SK-N-MC (cell line): ENCODE measurements around the gene JAKMIP3.

ENCODE experiments used
- DNase-seq: peaks from one replicate; pipeline ENCODE4 v3.0.0-alpha.2; 2011; ENCODE audit warnings: low read depth, low spot score
- H3K27ac ChIP-seq: fragments of 200-600 bp; sonication (generic); 2 replicates; pipeline ENCODE4 v1.5.1; 2016; ENCODE audit warnings: mixed run types
- H3K36me3 ChIP-seq: fragments of 200-600 bp; sonication (generic); 2 replicates; pipeline ENCODE4 v1.6.1; 2017; ENCODE audit warnings: antibody characterized with exemption, low read length, mixed read lengths; ENCODE audit not compliant: insufficient read depth
- H3K4me3 ChIP-seq: fragments of 200-600 bp; sonication (generic); 2 replicates; pipeline ENCODE4 v1.5.1; 2016
- H3K9ac ChIP-seq: fragments of 200-600 bp; sonication (generic); 2 replicates; pipeline ENCODE4 v1.8.0; 2017; ENCODE audit warnings: mixed run types, mixed read lengths; ENCODE audit not compliant: insufficient read length
- H3K9me3 ChIP-seq: fragments of 200-600 bp; sonication (generic); 2 replicates; pipeline ENCODE4 v1.6.1; 2017; ENCODE audit warnings: low read depth, mild to moderate bottlenecking, antibody characterized with exemption, low read length, moderate library complexity, mixed read lengths
- EZH2 ChIP-seq: fragments of 200-600 bp; sonication (generic); IDR thresholded peaks from one replicate; pipeline ENCODE4 v1.6.1; 2017; ENCODE audit warnings: antibody characterized with exemption
- FOXP2 ChIP-seq: optimal IDR thresholded peaks from 2 replicates; pipeline ENCODE3; 2011; ENCODE audit warnings: mild to moderate bottlenecking, moderate library complexity; ENCODE audit not compliant: insufficient read depth; ENCODE audit errors: extremely low read length, control extremely low read depth
- POLR2AphosphoS5 ChIP-seq: IDR thresholded peaks from 2 replicates; pipeline ENCODE4 v1.6.1; 2012; ENCODE audit warnings: mild to moderate bottlenecking, low read depth, low read length, borderline replicate concordance

JAKMIP3 gene

DNA sequence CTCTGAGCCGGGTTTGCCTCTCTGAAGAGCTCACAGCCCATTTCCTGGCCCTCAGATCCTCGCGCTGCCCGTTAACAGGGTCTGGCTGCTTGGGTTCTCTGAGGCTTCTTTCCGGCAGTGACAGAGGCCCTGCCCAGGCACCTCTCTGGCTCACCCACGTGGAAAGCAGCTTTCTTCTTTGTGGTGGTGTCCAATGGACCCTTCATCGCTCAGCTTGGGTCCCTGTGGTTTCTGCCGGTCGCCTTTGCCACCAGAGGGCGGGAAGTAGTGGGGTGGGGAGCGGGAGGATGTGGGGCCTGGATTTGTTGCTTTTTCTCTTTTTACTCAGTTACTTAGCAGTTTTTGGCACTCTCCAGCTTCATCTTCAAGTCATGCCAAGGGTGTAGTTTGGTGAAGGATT is 15.6 kb upstream of the JAKMIP3 start:
- no peaks in the 10 kb centered on the region for H3K36me3 ChIP-seq
- H3K9me3 ChIP-seq = no peaks in the 10 kb centered on the region
- no peak overlapping the region for H3K27ac ChIP-seq
- no peak for TF ChIP-seq POLR2AphosphoS5
- TF ChIP-seq EZH2 = no peak
- no peak for TF ChIP-seq FOXP2
- no peak for DNase-seq
- H3K4me3 ChIP-seq = no peak overlapping the region
- no peak overlapping the region for H3K9ac ChIP-seq

DNA sequence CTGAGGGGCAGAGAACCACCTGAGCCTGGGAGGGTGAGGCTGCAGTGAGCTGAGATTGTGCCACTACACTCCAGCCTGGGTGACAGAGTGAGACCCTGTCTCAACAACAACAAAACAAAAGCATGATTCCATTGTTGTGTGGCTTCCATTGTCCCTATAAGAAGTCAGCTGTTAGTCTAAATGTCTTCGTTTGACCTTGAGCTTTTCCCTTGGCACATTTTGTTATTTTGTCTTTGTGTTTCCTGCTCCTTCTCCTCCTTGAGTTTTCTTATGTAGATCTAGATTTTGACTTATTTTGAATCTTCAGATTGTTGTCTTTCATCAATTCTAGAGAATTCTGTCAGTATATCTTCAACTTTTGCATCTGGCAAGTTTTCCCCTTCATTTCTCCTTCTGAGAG is 13.6 kb upstream of the JAKMIP3 start:
- no peak overlapping the region for H3K4me3 ChIP-seq

DNA sequence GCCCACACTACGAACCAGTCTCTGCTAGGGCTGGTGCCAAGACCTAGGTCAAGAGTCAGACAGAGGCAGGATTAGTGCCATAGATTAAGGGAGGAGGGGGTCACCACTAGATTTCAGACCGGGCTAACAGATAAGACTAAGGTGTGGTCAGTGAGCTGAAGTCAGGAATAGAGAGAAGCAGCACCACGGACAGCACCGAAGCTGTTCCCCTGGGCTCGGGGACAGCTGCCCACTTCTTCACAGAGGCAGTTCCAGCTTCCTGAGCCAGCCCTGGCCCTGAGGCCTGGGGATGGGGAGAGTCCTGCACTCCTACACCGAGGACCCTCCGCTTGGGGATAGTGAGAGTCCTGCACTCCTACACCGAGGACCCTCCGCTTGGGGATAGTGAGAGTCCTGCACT is 11.2 kb upstream of the JAKMIP3 start:
- Histone ChIP-seq H3K36me3 (no peaks in the 10 kb centered on the region), H3K9ac (no peak overlapping the region), H3K4me3 (no peak overlapping the region), H3K9me3 (no peaks in the 10 kb centered on the region), H3K27ac (no peak overlapping the region)
- no peak for DNase-seq
- no peak for TF ChIP-seq POLR2AphosphoS5
- TF ChIP-seq FOXP2 = no peak
- no peak for TF ChIP-seq EZH2

More for the DNA sequence above, 13.6 kb upstream of the JAKMIP3 start:
- H3K36me3 ChIP-seq = no peaks in the 10 kb centered on the region
- no peak overlapping the region for H3K9ac ChIP-seq
- no peak for DNase-seq
- H3K27ac ChIP-seq = no peak overlapping the region
- no peak for TF ChIP-seq EZH2
- no peaks in the 10 kb centered on the region for H3K9me3 ChIP-seq

DNA sequence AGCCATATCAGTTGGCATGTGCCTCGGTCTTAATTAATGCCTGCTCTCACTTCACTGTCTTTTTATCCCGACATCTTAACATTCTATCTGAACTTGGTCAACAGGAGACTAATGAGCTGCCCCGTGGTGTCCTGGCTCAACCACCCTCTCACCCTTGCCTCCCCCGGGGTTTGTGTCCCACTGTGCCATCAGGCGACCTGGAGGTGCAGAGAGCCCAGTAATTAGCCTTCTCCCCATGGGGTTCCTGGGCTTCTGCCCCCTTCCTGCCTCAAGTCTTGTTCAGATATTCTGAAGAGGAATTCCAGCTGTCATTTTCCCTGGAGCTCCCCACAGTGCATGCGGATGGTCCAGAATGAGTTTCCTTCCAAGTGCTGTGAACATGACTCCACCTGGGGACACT is 10.1 kb upstream of the JAKMIP3 start:
- Histone ChIP-seq H3K9me3 (no peaks in the 10 kb centered on the region), H3K27ac (no peak overlapping the region), H3K9ac (no peak overlapping the region), H3K4me3 (no peak overlapping the region), H3K36me3 (no peaks in the 10 kb centered on the region)
- TF ChIP-seq EZH2 = no peak
- TF ChIP-seq FOXP2 = no peak
- TF ChIP-seq POLR2AphosphoS5 = no peak
- no peak for DNase-seq

DNA sequence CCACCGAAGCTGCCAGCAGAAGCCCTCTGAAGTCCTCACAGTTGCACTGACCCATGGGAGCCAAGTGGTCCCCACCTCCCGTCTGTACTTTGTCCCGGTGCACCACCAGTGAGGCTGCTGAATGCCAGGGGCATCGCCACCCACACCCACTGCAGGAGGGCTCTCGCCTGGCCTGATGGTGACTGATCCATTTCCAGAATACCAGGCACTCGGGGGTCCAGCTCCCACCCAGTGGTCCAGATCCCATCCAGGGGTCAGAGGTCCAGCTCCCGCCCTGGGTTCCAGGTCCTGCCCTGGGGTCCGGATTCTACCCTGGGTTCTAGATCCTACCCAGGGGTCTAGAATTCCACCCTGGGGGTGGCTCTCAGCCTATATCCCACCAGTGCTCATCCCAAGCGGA is 9.1 kb upstream of the JAKMIP3 start:
- H3K27ac ChIP-seq = no peak overlapping the region
- H3K4me3 ChIP-seq = no peak overlapping the region
- no peaks in the 10 kb centered on the region for H3K9me3 ChIP-seq
- no peaks in the 10 kb centered on the region for H3K36me3 ChIP-seq
- no peak for DNase-seq
- TF ChIP-seq FOXP2 (no peak), POLR2AphosphoS5 (no peak), EZH2 (no peak)
- no peak overlapping the region for H3K9ac ChIP-seq

DNA sequence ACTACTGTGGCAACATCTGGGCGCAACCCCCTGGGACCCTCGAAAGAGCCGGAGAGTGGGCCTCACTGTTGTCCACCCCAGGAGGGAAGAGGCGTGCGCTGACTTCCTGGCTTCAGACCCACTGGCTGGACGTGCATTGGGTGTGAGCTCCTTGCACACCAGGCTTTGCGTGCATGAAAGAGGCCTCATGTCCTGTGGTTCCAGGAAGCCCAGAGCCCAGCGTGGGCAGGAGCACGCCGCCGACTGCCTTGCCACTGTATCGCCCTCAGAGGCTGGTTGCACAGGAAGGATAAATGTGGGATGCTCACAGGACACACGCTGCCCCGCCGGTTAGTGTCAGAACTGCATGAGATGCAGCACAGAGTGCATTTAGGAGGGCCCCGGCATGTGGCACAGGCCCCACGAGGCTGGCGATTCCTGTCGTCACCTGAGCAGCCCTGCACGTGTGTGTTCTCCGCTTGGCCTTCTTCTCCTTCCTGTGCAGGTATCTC is 8.5 kb upstream of the JAKMIP3 start:
- H3K4me3 ChIP-seq = no peak overlapping the region
- H3K9me3 ChIP-seq = no peaks in the 10 kb centered on the region
- TF ChIP-seq POLR2AphosphoS5 = no peak
- no peak for TF ChIP-seq EZH2
- TF ChIP-seq FOXP2 = no peak
- no peak overlapping the region for H3K27ac ChIP-seq
- no peaks in the 10 kb centered on the region for H3K36me3 ChIP-seq
- no peak for DNase-seq
- no peak overlapping the region for H3K9ac ChIP-seq

DNA sequence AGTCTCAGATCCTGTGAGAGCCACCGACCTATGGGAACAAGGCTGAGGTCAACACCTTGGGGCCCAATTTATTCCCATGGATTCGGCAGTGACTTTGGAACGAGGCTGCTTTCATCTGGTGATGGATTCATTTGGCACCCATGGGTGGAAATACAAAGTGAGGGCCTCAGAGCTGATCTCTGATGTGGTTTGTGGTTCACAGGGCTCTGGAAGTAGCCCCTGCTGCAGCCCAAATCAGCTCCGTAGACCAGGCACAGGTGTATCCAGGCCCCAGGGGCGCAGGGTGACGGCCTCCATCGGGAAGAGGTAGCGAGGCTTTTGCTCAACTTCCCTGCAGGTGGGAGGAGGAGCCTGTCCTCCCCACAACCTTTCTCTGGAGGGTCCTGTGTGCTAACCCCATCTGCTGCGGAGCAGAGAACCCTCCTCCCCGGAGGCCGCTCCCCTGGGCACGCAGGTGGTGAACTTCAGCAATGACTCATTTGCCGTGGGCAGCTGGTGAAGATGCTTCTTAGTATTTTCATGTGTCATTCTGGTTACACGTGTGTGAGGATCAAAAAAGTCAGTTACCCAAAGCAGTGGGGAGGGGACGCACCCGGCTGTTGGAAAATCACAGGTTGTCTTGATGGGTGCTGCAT is 7.5 kb upstream of the JAKMIP3 start:
- Histone ChIP-seq H3K27ac (no peak overlapping the region), H3K4me3 (no peak overlapping the region), H3K9ac (no peak overlapping the region), H3K36me3 (no peaks in the 10 kb centered on the region), H3K9me3 (no peaks in the 10 kb centered on the region)
- TF ChIP-seq EZH2 = no peak
- no peak for TF ChIP-seq FOXP2
- no peak for TF ChIP-seq POLR2AphosphoS5
- DNase-seq = no peak

DNA sequence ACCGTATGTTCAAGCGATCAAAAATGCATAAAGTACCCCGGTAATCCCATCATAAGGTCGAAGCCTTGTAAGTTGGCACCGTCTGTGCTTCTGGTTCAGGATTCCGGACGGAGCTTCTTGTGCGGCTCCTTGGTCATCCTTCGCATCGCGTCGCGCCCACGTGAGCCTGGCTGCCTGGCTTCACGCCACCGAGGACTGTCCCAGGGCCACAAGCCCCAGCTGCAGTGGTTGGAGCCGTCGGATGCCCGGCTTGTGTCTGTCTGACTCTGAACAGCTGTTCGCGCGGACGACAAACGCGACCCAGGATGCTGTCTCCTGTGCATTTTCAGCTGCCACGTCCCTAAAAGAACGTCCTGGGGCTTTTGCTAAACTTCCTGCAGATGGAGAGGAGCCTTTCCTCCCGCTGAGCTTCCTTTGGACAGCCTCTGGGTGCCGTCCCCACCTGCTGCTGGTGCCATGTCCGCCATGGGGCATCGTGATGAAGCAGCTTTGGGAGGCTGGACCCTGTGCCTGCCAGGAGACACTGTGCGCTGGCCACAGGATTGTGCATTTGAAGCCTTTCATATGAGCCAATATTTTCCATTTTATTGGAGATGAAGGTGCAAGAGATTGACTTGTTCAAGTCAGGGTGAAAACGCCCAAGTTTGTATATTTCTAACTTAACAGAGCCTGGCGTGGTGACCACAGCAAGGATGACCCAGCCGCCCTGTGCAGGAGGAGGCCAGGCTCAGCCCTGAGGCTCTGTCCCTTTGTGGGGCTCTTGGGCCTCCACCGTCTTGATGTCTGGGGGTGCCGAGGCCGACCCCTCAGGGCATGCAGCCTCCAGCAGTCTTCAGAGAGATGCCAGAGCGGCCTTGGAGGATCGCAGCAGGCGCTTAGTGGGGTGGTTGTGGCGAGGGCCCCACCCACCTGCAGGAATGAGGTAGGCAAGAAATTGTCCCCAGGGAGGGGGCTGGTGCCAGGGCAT is 6.7 kb upstream of the JAKMIP3 start:
- no peaks in the 10 kb centered on the region for H3K36me3 ChIP-seq
- H3K4me3 ChIP-seq = no peak overlapping the region
- H3K9ac ChIP-seq = no peak overlapping the region
- TF ChIP-seq FOXP2 (no peak), EZH2 (no peak), POLR2AphosphoS5 (no peak)
- no peak overlapping the region for H3K27ac ChIP-seq
- no peak for DNase-seq
- H3K9me3 ChIP-seq = no peaks in the 10 kb centered on the region
